ENCODE data around the gene MED22.

GRCh38 chr9:133351908-133352634, 4.1 kb upstream of the MED22 start:
- TF ChIP-seq CTCF (IDR thresholded peaks at IDR 0.05) (peak in 5 of 6 experiments; percentile 14 to 67 (median 31)), POLR2A (IDR thresholded peaks at IDR 0.05) (no peak)
